Measurements from ENCODE around the gene STK32B. TPM values are rescaled to one million over a fixed set of nuclear protein-coding genes. Genes with fewer than 3 reads are reported as not detected.

The STK32B gene
- total and polyA plus RNA-seq, 2 experiments from 2014 or later, result 0.71 to 2.3 TPM

GRCh38 chr4:5456296-5456845 lies 405.1 kb downstream of the STK32B start (continued):
- TF ChIP-seq, protein P1, sequence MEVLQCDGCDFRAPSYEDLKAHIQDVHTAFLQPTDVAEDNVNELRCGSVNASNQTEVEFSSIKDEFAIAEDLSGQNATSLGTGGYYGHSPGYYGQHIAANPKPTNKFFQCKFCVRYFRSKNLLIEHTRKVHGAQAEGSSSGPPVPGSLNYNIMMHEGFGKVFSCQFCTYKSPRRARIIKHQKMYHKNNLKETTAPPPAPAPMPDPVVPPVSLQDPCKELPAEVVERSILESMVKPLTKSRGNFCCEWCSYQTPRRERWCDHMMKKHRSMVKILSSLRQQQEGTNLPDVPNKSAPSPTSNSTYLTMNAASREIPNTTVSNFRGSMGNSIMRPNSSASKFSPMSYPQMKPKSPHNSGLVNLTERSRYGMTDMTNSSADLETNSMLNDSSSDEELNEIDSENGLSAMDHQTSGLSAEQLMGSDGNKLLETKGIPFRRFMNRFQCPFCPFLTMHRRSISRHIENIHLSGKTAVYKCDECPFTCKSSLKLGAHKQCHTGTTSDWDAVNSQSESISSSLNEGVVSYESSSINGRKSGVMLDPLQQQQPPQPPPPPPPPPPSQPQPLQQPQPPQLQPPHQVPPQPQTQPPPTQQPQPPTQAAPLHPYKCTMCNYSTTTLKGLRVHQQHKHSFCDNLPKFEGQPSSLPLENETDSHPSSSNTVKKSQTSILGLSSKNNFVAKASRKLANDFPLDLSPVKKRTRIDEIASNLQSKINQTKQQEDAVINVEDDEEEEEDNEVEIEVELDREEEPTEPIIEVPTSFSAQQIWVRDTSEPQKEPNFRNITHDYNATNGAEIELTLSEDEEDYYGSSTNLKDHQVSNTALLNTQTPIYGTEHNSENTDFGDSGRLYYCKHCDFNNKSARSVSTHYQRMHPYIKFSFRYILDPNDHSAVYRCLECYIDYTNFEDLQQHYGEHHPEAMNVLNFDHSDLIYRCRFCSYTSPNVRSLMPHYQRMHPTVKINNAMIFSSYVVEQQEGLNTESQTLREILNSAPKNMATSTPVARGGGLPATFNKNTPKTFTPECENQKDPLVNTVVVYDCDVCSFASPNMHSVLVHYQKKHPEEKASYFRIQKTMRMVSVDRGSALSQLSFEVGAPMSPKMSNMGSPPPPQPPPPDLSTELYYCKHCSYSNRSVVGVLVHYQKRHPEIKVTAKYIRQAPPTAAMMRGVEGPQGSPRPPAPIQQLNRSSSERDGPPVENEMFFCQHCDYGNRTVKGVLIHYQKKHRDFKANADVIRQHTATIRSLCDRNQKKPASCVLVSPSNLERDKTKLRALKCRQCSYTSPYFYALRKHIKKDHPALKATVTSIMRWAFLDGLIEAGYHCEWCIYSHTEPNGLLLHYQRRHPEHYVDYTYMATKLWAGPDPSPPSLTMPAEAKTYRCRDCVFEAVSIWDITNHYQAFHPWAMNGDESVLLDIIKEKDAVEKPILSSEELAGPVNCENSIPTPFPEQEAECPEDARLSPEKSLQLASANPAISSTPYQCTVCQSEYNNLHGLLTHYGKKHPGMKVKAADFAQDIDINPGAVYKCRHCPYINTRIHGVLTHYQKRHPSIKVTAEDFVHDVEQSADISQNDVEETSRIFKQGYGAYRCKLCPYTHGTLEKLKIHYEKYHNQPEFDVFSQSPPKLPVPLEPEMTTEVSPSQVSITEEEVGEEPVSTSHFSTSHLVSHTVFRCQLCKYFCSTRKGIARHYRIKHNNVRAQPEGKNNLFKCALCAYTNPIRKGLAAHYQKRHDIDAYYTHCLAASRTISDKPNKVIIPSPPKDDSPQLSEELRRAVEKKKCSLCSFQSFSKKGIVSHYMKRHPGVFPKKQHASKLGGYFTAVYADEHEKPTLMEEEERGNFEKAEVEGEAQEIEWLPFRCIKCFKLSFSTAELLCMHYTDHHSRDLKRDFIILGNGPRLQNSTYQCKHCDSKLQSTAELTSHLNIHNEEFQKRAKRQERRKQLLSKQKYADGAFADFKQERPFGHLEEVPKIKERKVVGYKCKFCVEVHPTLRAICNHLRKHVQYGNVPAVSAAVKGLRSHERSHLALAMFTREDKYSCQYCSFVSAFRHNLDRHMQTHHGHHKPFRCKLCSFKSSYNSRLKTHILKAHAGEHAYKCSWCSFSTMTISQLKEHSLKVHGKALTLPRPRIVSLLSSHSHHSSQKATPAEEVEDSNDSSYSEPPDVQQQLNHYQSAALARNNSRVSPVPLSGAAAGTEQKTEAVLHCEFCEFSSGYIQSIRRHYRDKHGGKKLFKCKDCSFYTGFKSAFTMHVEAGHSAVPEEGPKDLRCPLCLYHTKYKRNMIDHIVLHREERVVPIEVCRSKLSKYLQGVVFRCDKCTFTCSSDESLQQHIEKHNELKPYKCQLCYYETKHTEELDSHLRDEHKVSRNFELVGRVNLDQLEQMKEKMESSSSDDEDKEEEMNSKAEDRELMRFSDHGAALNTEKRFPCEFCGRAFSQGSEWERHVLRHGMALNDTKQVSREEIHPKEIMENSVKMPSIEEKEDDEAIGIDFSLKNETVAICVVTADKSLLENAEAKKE (CRISPR knock-in tag; IDR thresholded peaks at IDR 0.05), result no peak
- TF ChIP-seq EZH2 (IDR thresholded peaks at IDR 0.05; ENCODE audit: low read depth, unreplicated experiment) (no peak), ZNF331 (CRISPR knock-in tag; IDR thresholded peaks at IDR 0.05; ENCODE audit: low read depth) (no peak), JUNB (IDR thresholded peaks at IDR 0.05; ENCODE audit: unreplicated experiment) (no peak)

- H3K4me3 Mint-ChIP-seq, result no peak overlapping the region
- no peaks in the 10 kb centered on the region for H3K9me2 ChIP-seq (ENCODE audit: insufficient read depth)
- H3K79me2 ChIP-seq (replicated peaks; ENCODE audit: insufficient read depth), result no peaks in the 10 kb centered on the region
- peaks cover 14% of the 10 kb centered on the region for H3K27me3 Mint-ChIP-seq (ENCODE audit: insufficient read depth, low read depth, poor library complexity)
- DNase-seq (ENCODE audit: low spot score), result no peak
- H3K27ac ChIP-seq (ENCODE audit: low read depth), result no peak overlapping the region
- no peaks in the 10 kb centered on the region for H3K36me3 Mint-ChIP-seq (ENCODE audit: low read depth)
- TF ChIP-seq STAT1 (IDR thresholded peaks at IDR 0.05; ENCODE audit: unreplicated experiment), result no peak
- no peak for TF ChIP-seq NANOG (IDR thresholded peaks at IDR 0.05; ENCODE audit: borderline replicate concordance)
- no peak for TF ChIP-seq ZNF331 (CRISPR knock-in tag; IDR thresholded peaks at IDR 0.05; ENCODE audit: low read depth)
- TF ChIP-seq, protein P2, sequence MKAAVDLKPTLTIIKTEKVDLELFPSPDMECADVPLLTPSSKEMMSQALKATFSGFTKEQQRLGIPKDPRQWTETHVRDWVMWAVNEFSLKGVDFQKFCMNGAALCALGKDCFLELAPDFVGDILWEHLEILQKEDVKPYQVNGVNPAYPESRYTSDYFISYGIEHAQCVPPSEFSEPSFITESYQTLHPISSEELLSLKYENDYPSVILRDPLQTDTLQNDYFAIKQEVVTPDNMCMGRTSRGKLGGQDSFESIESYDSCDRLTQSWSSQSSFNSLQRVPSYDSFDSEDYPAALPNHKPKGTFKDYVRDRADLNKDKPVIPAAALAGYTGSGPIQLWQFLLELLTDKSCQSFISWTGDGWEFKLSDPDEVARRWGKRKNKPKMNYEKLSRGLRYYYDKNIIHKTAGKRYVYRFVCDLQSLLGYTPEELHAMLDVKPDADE (IDR thresholded peaks at IDR 0.05), result no peak
- TF ChIP-seq, protein P1 (CRISPR knock-in tag; IDR thresholded peaks at IDR 0.05), result no peak
- no peak for TF ChIP-seq JUNB (IDR thresholded peaks at IDR 0.05; ENCODE audit: unreplicated experiment)
- peaks cover 12% of the 10 kb centered on the region; the same call in 2 of the 3 replicates for H3K4me1 Mint-ChIP-seq
- no peaks in the 10 kb centered on the region for H4K20me1 ChIP-seq (replicated peaks; ENCODE audit: insufficient read depth)
- no peaks in the 10 kb centered on the region for H3F3A ChIP-seq (replicated peaks; ENCODE audit: low read depth)
- H3K27me3 ChIP-seq (ENCODE audit: insufficient read depth), result no peaks in the 10 kb centered on the region
- H3K4me2 ChIP-seq, result no peak overlapping the region
- no peaks in the 10 kb centered on the region for H3K4me1 ChIP-seq (ENCODE audit: insufficient read depth)
- no peaks in the 10 kb centered on the region for H3K36me3 ChIP-seq (ENCODE audit: insufficient read depth)
- H3K9me3 Mint-ChIP-seq, result no peaks in the 10 kb centered on the region
- no peak overlapping the region for H3K4me3 ChIP-seq
- no peak overlapping the region for H2AFZ ChIP-seq
- ATAC-seq, result no peak
- no peak overlapping the region for H3K27ac Mint-ChIP-seq
Measured at GRCh38 chr4:5458676-5459075, 407.4 kb downstream of the STK32B start.
